Measurements from ENCODE around the gene TFPT.
A peak's percentile ranks its signal among the peaks of the same experiment; 100 is the strongest.
"Not testable (repeated sequence)": the region's sequence is repeated elsewhere in the genome, so short reads cannot be mapped to it uniquely, and the experiment has no call there.

Gene TFPT

GRCh38 chr19:54123682-54124081, 8.2 kb upstream of the TFPT start:
- no peak for DNase-seq (ENCODE audit: low read depth)

DNA sequence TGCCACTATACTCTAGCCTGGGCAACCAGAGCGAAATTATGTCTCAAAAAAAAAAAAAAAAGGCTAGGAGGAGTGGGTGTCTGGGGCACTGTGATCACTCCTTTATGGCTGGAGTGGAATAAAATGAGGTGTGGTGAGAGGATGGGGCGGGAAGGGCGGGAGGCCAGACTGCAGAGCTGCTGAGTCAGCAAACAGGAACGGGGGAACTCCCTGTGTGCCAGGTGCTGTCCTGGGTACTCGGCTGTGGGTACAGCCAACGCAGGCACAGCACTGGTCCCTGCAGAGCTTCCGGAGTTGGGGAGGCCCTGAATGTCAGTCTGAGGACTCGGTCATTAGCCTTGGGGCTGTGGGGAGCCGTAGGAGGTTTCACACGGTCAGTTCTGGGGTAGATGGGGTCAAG, 5.8 kb upstream of the TFPT start:
- no peak for DNase-seq (ENCODE audit: low read depth)

- DNase-seq (ENCODE audit: low read depth), result no peak
These were observed 933 bp downstream of the TFPT start for GRCh38 chr19:54114340-54115108.

GRCh38 chr19:54109651-54110050, 5.8 kb downstream of the TFPT start:
- no peak for DNase-seq (ENCODE audit: low read depth)

DNA sequence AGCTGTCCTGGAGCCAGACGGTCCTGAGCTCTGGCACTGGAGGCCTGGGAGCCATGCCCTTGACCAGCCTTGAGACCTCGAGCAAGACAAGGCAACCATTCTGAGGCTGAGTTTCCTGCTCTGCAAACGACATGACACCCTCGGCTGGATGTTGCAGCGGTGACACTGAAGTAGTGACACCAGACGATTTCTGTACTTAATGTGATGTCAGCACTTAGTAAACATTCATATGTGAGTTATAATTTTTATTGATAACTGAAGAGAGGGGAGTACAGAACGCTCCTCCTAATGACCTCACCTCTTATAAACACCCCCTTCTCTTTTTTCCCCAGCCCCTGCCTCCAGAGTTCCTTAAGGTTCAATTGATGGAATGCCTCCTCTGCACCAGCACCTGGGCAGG, 7.0 kb downstream of the TFPT start:
- DNase-seq (ENCODE audit: low read depth), result no peak

DNA sequence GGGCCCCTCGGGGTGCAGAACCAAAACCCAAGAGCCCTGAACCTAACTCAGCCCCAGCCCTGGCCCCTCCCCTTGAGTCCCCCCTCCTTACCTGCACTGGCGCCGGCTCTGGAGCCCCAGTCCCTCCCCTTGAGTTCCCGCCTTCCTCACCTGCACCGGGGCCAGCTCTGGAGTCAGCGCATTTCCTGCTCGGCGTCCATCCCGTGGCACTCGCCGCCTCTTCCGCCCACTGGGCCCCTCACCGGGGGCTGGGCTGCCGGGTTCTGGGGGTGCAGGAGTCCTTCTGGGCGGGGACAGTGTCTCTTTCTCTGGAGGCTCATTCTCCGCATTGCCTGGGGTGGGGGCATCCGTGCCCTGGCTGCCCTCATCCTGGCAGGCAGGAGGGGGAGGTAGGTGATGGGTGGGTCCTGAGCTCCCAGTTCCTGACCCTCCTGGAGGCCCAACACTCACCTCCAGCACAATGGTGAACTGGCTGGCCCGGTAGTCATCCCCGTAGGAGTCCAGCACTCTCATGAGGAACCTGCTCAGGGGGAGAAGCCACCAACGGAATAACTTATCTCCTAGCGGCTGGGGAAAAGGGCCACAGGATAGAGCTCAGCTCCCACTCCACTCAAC, 7.5 kb downstream of the TFPT start:
- DNase-seq (ENCODE audit: low read depth), result no peak

GRCh38 chr19:54106716-54107115, 8.7 kb downstream of the TFPT start:
- no peak for DNase-seq (ENCODE audit: low read depth)

DNA sequence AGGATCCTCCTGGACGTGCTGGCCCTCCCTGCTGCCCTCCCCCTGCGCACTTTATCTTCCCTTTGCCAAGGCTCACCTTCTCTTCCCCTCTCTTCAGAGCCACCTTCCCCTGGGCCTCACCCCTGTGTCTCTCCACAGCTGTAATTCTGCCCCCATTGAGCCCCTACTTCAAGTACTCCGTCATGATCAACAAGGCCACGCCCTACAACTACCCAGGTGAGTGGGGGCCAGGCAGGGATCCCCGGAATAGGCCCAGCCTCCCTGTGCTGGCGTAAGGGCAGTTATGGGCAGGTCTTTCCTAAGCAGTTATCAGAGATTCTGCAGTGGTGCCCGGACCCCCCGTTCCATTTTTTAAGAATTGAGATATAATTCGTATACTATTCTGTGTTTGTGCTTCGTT, 9.7 kb downstream of the TFPT start:
- DNase-seq (ENCODE audit: low read depth), result no peak

DNA sequence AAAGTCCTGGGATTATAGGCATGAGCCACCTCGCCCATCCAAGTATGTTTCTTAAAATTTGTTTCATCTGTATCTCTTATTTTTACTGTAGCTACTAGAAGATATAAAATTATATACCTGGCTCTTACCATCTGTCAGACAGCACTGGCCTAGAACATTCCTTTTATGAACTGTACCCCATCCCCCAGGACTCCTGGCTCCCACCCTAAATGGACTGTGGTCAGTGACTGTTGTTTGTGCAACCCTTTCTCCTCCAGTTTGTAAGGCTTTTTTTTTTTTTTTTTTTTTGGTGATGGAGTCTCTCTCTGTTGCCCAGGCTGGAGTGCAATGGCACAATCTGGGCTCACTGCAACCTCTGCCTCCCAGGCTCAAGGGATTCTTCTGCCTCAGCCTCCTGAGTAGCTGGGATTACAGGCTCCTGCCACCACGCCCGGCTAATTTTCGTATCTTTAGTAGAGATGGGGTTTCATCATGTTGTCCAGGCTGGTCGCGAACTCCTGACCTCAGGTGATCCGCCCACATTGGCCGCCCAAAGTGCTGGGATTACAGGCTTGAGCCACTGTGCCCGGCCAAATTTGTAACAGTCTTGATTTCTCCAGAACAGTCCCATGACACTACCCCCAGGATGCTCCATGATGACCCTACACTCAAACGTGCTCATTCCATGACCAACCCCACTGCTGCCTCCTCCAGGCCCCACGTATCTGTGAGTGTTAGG, 10.3 kb downstream of the TFPT start:
- no peak for DNase-seq (ENCODE audit: low read depth)

DNA sequence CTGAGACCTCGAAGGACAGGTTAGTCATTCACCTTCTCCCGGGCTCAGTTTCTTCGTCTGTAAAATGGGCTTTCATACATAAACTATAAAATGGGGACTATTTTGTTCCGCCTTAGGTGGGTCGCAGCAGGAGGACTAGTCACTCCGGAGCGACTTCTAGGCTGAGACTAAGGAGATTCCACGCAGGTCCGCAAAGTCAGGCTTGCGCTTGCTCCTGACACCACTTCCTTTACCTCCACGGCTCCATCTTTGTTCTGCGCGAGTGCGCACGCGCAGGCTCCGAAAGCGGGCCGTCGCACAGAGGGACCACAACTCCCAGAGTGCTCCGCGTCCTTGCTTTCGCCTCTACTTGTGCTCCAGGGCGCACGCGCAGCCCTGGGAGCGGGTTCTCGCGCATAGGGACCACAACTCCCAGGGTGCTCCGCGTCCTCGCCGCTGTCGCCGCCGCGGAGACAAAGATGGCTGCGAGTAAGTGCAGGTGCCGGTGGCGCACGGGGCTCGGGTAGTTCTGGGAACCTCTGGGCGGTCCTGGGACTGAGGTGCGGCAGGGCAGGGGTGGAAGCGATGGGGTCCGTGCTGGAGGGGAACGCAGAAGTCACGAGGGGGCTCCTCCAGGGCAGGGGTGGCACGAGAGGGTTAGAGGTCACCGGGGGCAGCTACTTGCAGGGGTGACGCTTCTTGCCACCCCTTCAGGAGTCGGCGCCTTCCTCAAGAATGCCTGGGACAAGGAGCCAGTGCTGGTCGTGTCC, 12.9 kb downstream of the TFPT start, which contains the start of gene NDUFA3:
Gene NDUFA3 (plus strand): TSS at position 435 of the 749 bp plus-strand sequence. CDS start 24 bp downstream, at position 459.
- DNase-seq (ENCODE audit: low read depth), result peak; percentile 96

- DNase-seq (ENCODE audit: low read depth), result no peak
These were observed 14.9 kb downstream of the TFPT start, which contains the start of gene OSCAR for GRCh38 chr19:54100561-54100960. TSS of gene OSCAR (minus strand) at chr19:54100803. CDS start at chr19:54100792, 11 bp downstream.

- DNase-seq (ENCODE audit: low read depth), result not testable (repeated sequence)
These were observed 15.6 kb downstream of the TFPT start for GRCh38 chr19:54099903-54100255.

DNA sequence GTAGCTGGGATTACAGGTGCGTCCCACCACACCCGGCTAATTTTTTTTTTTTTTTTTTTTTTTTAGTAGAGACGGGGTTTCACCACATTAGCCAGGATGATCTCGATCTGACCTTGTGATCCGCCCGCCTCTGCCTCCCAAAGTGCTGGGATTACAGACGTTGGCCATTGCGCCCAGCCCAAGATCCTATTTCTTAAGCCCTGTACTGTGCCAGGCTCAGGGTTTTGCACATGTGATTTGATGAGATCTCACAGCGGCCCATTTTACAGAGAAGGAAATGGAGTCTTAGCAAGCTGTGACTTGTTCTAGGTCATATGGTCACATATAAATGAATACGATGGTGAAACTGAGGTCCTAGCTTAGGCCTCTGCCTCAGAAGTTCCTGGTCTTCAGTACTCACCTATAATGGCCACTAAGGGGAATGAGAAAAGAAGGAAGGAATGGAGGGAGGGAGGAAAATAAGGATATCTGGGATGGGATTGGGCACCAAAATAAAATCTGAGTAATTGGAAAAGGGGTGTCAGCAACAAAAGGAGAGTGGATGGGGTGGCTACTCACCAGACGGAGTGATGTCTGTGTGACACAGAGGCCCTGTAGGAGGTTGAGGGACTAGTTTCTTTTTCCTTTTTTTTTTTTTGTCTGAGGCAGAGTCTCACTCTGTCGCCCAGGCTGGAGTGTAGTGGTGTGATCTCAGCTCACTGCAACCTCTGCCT, 16.1 kb downstream of the TFPT start:
- no peak for DNase-seq (ENCODE audit: low read depth)

- no peak for DNase-seq (ENCODE audit: low read depth)
These were observed 18.8 kb downstream of the TFPT start for GRCh38 chr19:54096617-54097106.

DNA sequence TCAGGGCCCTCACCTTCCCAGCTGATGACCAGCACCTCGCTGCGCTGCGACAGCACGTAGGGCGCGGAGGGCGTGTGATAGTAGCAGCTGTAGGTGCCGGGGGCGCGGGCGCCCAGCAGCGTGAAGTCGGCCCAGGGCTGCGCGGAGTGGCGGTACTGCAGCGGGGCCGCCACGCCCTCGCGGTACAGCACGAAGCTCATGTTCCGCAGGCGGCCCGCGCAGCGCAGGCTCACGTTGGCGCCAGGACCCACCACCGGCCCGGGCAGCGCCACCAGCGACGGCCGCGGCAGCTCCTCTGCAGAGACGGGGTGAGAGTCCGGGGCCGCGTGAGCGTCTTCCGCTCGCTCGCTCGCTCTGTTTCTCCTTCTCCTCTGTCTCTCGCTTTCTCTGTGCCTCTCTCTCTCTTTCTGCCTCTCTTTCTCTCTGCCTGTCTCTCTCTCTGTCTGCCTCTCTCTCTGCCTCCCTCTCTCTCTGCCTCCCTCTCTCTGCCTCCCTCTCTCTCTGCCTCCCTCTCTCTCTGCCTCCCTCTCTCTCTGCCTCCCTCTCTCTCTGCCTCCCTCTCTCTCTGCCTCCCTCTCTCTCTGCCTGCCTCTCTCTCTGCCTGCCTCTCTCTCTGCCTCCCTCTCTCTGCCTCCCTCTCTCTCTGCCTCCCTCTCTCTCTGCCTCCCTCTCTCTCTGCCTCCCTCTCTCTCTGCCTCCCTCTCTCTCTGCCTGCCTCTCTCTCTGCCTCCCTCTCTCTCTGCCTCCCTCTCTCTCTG, 19.4 kb downstream of the TFPT start:
- DNase-seq (ENCODE audit: low read depth), result not testable (repeated sequence)

- no peak for DNase-seq (ENCODE audit: low read depth)
These were observed 20.2 kb downstream of the TFPT start for GRCh38 chr19:54095136-54095858.

GRCh38 chr19:54094426-54095000, 20.9 kb downstream of the TFPT start:
- no peak for DNase-seq (ENCODE audit: low read depth)

DNA sequence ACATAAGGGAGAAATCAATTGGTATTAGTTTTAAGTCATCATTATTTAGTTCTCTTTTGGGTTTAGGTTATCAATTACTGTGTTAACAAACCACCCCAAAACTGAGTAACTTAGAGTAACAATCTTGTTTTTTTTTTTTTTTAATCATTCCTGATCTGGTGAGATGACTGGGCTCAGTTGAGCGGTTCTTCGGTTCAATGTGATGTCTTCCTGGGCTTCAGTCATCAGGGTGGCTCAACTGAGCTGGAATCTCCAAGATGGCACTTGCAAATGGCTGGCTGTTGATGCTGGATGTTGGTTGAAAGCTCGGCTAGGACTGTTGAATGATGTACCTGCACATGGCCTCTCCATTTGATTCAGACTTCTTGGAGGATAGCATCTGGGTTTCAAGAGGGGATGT, 31.0 kb downstream of the TFPT start:
- no peak for DNase-seq (ENCODE audit: low read depth)

DNA sequence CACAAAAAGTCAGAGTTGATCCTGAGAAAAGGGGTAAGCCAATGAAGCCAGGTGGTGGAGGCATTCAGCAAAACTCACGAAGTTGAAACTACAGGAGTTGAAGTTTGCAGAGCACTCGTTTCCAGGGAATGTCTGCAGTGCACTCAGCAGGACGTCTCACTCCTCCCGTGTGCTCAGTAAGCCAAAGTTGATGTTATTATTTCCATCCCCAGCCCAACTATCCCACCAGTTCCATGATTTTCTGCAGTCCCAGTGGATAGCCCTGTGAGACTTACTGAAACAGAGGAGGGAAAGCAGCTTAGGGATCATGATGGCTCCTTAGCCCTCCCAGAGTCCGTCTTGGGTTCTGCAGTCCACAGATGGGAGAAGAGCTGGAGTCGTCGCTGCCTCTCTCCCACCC, 34.4 kb downstream of the TFPT start, which contains the start of gene TARM1:
Gene TARM1 (minus strand): TSS at position 334 of the 400 bp plus-strand sequence. CDS start 25 bp downstream, at position 309.
- no peak for DNase-seq (ENCODE audit: low read depth)

All from stimulated activated CD8-positive, alpha-beta memory T cell treated with anti-CD3 and anti-CD28 coated beads, Interleukin-4, amount 100 ng/mL, for 24 hours (primary cell).